GM13977 (cell line): ENCODE results near the gene RCAN2.

ENCODE experiments used
- DNase-seq: peaks from one replicate; pipeline ENCODE4 v3.0.0; 2012; ENCODE audit warnings: low spot score
- in situ Hi-C: fragments of 300-500 bp; cut with MboI; formaldehyde crosslinking; loops from one replicate; pipeline ENCODE4 v1.12.0; 2022; ENCODE audit warnings: low sequenced_read_pairs, low pct_unique_long_range_greater_than_20kb, mixed read lengths, inconsistent platforms; ENCODE audit not compliant: unreplicated experiment
- TF ChIP-seq, protein P1 (sequence below): IDR thresholded peaks from 2 replicates; pipeline ENCODE4 v1.5.1; 2012; ENCODE audit warnings: mild to moderate bottlenecking, control low read depth; ENCODE audit not compliant: insufficient read depth; ENCODE audit errors: extremely low read depth, missing control alignments

RCAN2 gene

DNA sequence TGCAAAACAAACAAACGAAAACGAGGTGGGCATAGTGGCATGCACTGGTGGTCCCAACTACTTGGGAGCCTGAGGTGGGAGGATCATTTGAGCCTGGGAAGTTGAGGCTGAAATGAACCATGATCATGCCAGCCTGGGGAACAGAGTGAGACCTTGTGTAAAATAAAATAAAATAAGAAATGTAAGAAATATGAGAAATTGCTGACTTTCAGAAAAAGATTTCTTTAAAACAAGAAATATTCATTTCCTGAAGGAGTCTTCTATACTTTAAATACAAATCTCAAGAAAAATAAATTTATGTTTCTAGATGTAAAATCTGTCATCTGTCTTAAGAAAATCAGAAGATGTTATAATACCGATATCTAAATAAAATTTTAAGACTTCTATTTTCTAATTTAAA, 223.7 kb downstream of the RCAN2 start:
- TF ChIP-seq, protein P1, sequence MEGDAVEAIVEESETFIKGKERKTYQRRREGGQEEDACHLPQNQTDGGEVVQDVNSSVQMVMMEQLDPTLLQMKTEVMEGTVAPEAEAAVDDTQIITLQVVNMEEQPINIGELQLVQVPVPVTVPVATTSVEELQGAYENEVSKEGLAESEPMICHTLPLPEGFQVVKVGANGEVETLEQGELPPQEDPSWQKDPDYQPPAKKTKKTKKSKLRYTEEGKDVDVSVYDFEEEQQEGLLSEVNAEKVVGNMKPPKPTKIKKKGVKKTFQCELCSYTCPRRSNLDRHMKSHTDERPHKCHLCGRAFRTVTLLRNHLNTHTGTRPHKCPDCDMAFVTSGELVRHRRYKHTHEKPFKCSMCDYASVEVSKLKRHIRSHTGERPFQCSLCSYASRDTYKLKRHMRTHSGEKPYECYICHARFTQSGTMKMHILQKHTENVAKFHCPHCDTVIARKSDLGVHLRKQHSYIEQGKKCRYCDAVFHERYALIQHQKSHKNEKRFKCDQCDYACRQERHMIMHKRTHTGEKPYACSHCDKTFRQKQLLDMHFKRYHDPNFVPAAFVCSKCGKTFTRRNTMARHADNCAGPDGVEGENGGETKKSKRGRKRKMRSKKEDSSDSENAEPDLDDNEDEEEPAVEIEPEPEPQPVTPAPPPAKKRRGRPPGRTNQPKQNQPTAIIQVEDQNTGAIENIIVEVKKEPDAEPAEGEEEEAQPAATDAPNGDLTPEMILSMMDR = no peak
- DNase-seq = no peak
- in situ Hi-C loops = no loop called here

DNA sequence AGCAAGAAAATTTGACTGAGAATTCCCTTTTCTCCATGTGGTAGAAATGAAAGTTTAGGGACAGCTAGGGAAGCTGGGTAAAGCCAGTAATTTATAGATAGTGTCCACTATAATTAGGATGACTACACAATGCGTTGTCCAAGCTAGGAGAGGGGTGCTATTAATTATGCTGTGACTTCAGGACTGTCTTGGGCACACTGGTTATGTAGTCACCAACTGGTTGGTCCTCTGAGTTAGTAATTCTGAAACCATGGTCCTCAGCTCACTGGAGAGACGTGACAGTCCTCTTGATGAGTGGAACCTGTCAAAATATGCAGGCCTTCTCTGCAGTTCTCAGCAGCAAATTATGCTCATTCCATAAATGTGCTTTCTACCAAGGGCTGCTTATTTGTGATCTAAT, 225.9 kb downstream of the RCAN2 start:
- TF ChIP-seq, protein P1 = no peak
- no peak for DNase-seq
- in situ Hi-C loops = no loop called here

DNA sequence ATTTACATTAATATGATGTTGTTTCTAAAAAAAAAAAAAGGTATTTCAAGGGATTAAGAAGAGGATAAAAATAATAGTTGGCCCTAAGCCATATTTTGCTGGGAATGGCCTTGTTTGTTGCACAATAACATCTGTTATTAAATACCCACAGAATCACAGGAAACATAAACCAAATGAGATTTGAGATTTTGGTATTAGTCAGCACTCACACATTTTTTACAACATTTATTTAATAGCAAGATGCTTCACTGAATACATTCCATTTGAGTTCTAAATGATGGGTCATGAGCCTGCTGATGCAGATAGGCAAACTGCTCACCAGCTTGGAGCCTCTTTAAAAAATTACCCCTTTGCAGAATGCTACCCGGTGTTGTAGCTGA, 227.6 kb downstream of the RCAN2 start:
- in situ Hi-C loops = no loop called here
- no peak for DNase-seq
- TF ChIP-seq, protein P1 = no peak

DNA sequence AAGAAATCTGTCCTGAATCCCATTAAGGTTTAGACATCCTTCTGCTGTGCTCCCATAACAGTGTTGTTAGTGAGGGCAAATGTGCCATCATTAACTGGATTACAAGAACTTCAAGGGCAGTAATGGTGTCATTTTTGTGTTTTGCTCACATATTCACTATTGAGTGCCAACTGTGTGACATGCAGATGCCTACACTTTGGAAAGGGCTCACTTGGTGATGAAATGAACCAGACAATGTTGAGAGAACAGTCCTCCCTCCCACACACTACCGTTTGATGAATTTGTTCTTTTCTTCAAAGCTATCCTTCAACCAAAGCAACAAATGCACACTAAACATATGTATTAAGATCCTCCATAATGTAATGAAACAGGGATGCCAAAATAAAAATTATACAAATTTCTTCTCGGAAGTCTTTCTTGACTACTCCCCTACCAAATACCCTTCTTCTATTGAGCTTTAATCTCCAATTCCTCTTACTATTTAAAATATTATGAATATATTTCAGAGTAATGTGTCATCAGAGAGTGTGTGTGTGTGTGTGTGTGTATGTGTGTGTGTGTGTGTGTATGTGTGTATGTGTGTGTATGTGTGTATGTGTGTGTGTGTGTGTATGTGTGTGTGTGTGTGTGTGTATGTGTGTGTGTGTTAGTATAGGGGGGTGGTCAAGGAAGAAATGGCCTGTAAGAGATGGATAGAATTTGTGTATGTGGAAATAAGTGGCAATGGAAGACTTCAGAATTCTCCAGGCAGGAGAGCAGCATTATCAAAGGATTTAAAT, 228.1 kb downstream of the RCAN2 start:
- DNase-seq = no peak
- in situ Hi-C loops = no loop called here
- TF ChIP-seq, protein P1 = no peak

DNA sequence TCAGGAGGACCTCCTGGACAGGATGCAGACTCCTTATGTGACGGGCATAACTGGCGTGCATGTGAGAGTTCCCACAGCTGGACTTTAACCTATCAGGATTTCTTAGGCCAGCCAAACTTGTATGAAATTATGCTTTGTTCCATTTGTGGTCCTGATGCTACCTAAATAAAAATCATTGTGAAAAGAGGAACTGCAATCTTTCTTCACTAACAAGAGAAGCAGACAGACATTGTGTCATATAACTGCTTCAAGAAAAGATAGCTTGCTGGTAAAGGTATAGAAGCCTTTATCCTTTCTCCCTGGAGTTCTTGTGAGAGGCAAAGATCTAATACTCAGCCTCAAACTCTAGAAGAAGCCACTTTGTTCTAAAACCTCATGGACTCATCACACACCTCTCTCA, 233.0 kb downstream of the RCAN2 start:
- TF ChIP-seq, protein P1 = no peak
- in situ Hi-C loops = no loop called here
- no peak for DNase-seq

DNA sequence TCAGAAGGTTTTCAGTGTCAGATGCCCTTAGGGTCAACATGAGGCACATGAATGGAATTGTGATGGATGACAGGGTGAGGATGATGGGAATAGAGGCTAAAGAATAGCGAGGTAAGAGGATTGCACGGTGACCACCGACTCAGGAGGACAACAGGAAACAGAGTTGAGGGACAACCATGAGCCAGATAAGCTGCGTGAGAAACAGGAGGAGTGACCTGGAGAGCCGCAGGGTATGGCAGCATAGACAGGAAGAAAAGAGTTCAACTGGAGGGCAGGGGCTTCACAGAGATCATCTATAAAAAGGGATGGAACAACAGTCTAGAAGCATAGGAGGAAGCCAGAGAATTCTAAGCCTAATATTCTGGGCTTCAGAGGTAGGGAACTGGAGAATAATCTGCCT, 235.7 kb downstream of the RCAN2 start:
- TF ChIP-seq, protein P1 = no peak
- DNase-seq = no peak
- in situ Hi-C loops = no loop called here

DNA sequence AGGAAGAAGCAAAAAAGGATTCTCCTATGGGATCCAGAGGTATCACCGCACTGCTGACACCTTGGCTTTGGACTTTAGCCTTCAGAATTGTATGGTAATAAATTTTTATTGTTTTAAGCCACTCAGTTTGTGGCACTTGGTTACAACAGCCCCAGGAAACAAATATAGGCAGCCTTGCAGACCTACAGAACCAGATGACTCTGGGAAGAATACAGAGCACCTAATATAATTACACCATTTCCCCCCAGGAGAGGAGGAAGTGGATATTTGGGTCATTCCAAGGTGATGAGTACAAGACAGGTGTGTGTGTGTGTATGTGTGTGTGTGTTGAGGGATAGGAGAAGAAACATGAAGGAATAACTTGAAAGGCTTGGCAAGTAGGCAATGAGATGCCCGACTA, 236.3 kb downstream of the RCAN2 start:
- no peak for DNase-seq
- TF ChIP-seq, protein P1 = no peak
- in situ Hi-C loops = no loop called here
